ENCODE data around the gene RNASET2.
"Not testable (repeated sequence)": the region's sequence is repeated elsewhere in the genome, so short reads cannot be mapped to it uniquely, and the experiment has no call there.

The RNASET2 gene

GRCh38 chr6:166900130-166900708 lies 56.1 kb downstream of the RNASET2 start:
- no peak for DNase-seq

- DNase-seq: no peak
Observed at GRCh38 chr6:166898910-166899309, 57.4 kb downstream of the RNASET2 start.

- DNase-seq: not testable (repeated sequence)
Observed at GRCh38 chr6:166894614-166895013, 61.7 kb downstream of the RNASET2 start.

- not testable (repeated sequence) for DNase-seq
Observed at GRCh38 chr6:166892472-166892871, 63.9 kb downstream of the RNASET2 start.

GRCh38 chr6:166886773-166887172 lies 69.6 kb downstream of the RNASET2 start:
- not testable (repeated sequence) for DNase-seq

GRCh38 chr6:166884958-166885357 lies 71.4 kb downstream of the RNASET2 start:
- not testable (repeated sequence) for DNase-seq

- no peak for DNase-seq
Observed at GRCh38 chr6:166879594-166879993, 76.8 kb downstream of the RNASET2 start.
